AG10803 (cell line): ENCODE results near the gene MCIDAS.
A peak's percentile ranks its signal among the peaks of the same experiment; 100 is the strongest.

ENCODE experiments used
- DNase-seq: peaks from one replicate; pipeline ENCODE4 v3.0.0; 2010; ENCODE audit warnings: low read depth
- H3K4me3 ChIP-seq: 2 replicates; pipeline ENCODE4 v1.5.1; 2011; ENCODE audit warnings: mild to moderate bottlenecking, low read length, control low read depth
- TF ChIP-seq, protein P1 (sequence below): conservative IDR thresholded peaks from 2 replicates; pipeline ENCODE4 v1.5.1; 2011; ENCODE audit warnings: mild to moderate bottlenecking, low read length, control low read depth, inconsistent platforms

Gene MCIDAS

GRCh38 chr5:55172937-55173686 is 54.0 kb downstream of the MCIDAS start, which contains the start of gene CDC20B:
CDC20B (minus strand) TSS chr5:55173177; CDS start chr5:55173000, 177 bp downstream.
- peak within 1 kb of the TSS; percentile 70 for H3K4me3 ChIP-seq
- TF ChIP-seq, protein P1, sequence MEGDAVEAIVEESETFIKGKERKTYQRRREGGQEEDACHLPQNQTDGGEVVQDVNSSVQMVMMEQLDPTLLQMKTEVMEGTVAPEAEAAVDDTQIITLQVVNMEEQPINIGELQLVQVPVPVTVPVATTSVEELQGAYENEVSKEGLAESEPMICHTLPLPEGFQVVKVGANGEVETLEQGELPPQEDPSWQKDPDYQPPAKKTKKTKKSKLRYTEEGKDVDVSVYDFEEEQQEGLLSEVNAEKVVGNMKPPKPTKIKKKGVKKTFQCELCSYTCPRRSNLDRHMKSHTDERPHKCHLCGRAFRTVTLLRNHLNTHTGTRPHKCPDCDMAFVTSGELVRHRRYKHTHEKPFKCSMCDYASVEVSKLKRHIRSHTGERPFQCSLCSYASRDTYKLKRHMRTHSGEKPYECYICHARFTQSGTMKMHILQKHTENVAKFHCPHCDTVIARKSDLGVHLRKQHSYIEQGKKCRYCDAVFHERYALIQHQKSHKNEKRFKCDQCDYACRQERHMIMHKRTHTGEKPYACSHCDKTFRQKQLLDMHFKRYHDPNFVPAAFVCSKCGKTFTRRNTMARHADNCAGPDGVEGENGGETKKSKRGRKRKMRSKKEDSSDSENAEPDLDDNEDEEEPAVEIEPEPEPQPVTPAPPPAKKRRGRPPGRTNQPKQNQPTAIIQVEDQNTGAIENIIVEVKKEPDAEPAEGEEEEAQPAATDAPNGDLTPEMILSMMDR, result no peak
- peak; percentile 53 for DNase-seq

- peak; percentile 78 for DNase-seq
- H3K4me3 ChIP-seq, result peak overlapping the region; percentile 70
- TF ChIP-seq, protein P1, result peak; percentile 86
These were observed 54.8 kb downstream of the MCIDAS start for GRCh38 chr5:55172051-55172899.

GRCh38 chr5:55171471-55171870 is 55.6 kb downstream of the MCIDAS start:
- no peak overlapping the region for H3K4me3 ChIP-seq
- TF ChIP-seq, protein P1, result no peak

More at GRCh38 chr5:55171471-55171870, 55.6 kb downstream of the MCIDAS start:
- DNase-seq, result no peak
